GOT3 (cell line): ENCODE data around the gene PUS3.
"Not testable (repeated sequence)": the region's sequence is repeated elsewhere in the genome, so short reads cannot be mapped to it uniquely, and the experiment has no call there.

Source experiments
- DNase-seq: peaks from one replicate; lab custom pipeline; 2025; ENCODE audit warnings: mixed read lengths; lab: John Stamatoyannopoulos, UW

PUS3 gene

GRCh38 chr11:125916683-125917347 lies 13.8 kb upstream of the PUS3 start:
- no peak for DNase-seq

- DNase-seq, result not testable (repeated sequence)
Observed at GRCh38 chr11:125914601-125915000, 11.6 kb upstream of the PUS3 start.

GRCh38 chr11:125910226-125910849 lies 7.3 kb upstream of the PUS3 start:
- DNase-seq, result no peak

- no peak for DNase-seq
Observed at GRCh38 chr11:125904678-125905077, 1.7 kb upstream of the PUS3 start.

GRCh38 chr11:125903711-125904659 lies 979 bp upstream of the PUS3 start, which contains the start of gene DDX25:
Gene DDX25, plus strand, starts transcription at chr11:125904508. Its CDS starts 10 bp downstream, at chr11:125904518.
- no peak for DNase-seq

- DNase-seq, result no peak
Observed at GRCh38 chr11:125902277-125902926, 604 bp downstream of the PUS3 start.

GRCh38 chr11:125901872-125902271 lies 1.1 kb downstream of the PUS3 start:
- DNase-seq, result no peak

- DNase-seq, result no peak
Observed at GRCh38 chr11:125892994-125893393, 10.0 kb downstream of the PUS3 start.

- DNase-seq, result no peak
Observed at GRCh38 chr11:125892071-125892470, 10.9 kb downstream of the PUS3 start.

- DNase-seq, result no peak
Observed at GRCh38 chr11:125890447-125891100, 12.4 kb downstream of the PUS3 start.

GRCh38 chr11:125887373-125888324 lies 15.4 kb downstream of the PUS3 start, which contains the start of gene HYLS1:
Gene HYLS1, plus strand, starts transcription at chr11:125887668. Its CDS starts 11,701 bp downstream, at chr11:125899369.
- DNase-seq, result peak; percentile 79

- no peak for DNase-seq
Observed at GRCh38 chr11:125886997-125887372, 16.0 kb downstream of the PUS3 start.

- DNase-seq, result no peak
Observed at GRCh38 chr11:125883375-125883774, 19.6 kb downstream of the PUS3 start.

GRCh38 chr11:125881291-125881690 lies 21.7 kb downstream of the PUS3 start:
- no peak for DNase-seq

- DNase-seq, result no peak
Observed at GRCh38 chr11:125874556-125875124, 28.4 kb downstream of the PUS3 start.

GRCh38 chr11:125873881-125874555 lies 29.0 kb downstream of the PUS3 start:
- DNase-seq, result no peak

GRCh38 chr11:125872138-125872491 lies 30.9 kb downstream of the PUS3 start:
- DNase-seq, result no peak

- no peak for DNase-seq
Observed at GRCh38 chr11:125871391-125872137, 31.4 kb downstream of the PUS3 start.

GRCh38 chr11:125869521-125869920 lies 33.5 kb downstream of the PUS3 start:
- DNase-seq, result no peak
